Glutamatergic neuron (in vitro differentiated cells): Measurements from ENCODE around the gene TUBB2B. TPM values are rescaled to one million over a fixed set of nuclear protein-coding genes. Genes with fewer than 3 reads are reported as not detected.
"Not testable (repeated sequence)": the region's sequence is repeated elsewhere in the genome, so short reads cannot be mapped to it uniquely, and the experiment has no call there.

ENCODE experiments used
- DNase-seq: peaks from one replicate; pipeline ENCODE4 v3.0.0; 2022
- H3K27ac Mint-ChIP-seq: one replicate; pipeline ENCODE4 v1.8.0; 2020; ENCODE audit warnings: mild to moderate bottlenecking, mixed read lengths, inconsistent platforms; ENCODE audit not compliant: unreplicated experiment
- H3K27me3 Mint-ChIP-seq: one replicate; pipeline ENCODE4 v1.8.0; 2020; ENCODE audit warnings: mild to moderate bottlenecking, moderate library complexity, mixed read lengths, inconsistent platforms; ENCODE audit not compliant: unreplicated experiment
- H3K36me3 Mint-ChIP-seq: one replicate; pipeline ENCODE4 v1.8.0; 2020; ENCODE audit warnings: mild to moderate bottlenecking, mixed read lengths, inconsistent platforms; ENCODE audit not compliant: unreplicated experiment
- H3K4me1 Mint-ChIP-seq: one replicate; pipeline ENCODE4 v1.8.0; 2020; ENCODE audit warnings: mild to moderate bottlenecking, low read depth, mixed read lengths, inconsistent platforms; ENCODE audit not compliant: unreplicated experiment
- H3K4me3 Mint-ChIP-seq: one replicate; pipeline ENCODE4 v1.8.0; 2020; ENCODE audit warnings: mild to moderate bottlenecking, mixed read lengths, inconsistent platforms; ENCODE audit not compliant: unreplicated experiment
- H3K9me3 Mint-ChIP-seq: one replicate; pipeline ENCODE4 v1.8.0; 2020; ENCODE audit warnings: mild to moderate bottlenecking, moderate library complexity, mixed read lengths, inconsistent platforms; ENCODE audit not compliant: unreplicated experiment
- total RNA-seq: library from RNA; stranded (reverse); fragmentation: NEBNext Ultra II Directional; extraction: Animal tissue kit (Norgen Biotek cat#: 25700); gene quantifications from one replicate; pipeline ENCODE4 v1.2.1, GENCODE V29; 2021; ENCODE audit not compliant: unreplicated experiment
- TF ChIP-seq, protein P1 (sequence below): fragments of 200-600 bp; sonication (generic); IDR thresholded peaks from one replicate; pipeline ENCODE4 v1.5.0; 2021; ENCODE audit not compliant: partially characterized antibody, unreplicated experiment

TUBB2B gene
- total RNA-seq, 1 donor from 2014 or later, result 1,777 TPM

DNA sequence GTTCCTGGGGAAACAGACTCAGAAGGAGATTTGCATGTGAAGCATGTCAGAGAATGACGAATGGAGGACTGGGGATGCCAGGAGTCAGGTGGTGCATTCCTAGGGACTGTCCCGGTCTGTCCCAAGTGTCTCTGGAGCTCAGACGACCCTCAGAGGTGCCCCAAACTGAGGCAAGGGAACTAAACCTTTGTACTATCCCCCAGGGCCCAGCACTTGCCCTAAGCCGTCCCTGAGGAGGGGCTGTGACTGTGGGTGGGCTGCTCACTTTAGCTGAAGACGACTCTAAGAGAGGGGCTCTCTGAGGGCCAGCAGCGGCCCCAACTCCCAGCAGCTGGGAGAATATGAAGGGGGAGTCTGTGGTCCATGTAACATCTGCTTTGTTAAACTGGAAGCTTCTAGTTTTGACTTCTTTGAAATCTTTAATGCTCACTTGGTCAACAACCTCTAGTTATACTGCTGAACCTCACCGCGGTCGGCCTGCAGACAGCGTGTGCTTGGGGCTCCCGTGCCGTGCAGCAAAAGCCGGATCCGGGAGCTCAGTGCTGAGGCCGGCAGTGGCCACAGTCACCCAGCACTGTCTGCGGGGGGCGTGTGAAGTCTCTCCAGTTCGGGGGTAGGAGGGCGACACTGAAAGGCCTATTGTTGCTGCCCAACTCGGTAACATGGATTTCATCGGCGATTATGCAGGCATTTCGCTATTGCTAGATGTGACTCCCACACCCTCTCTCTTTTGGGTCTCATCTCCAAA is 34.2 kb downstream of the TUBB2B start:
- Mint-ChIP-seq H3K27me3 (no peaks in the 10 kb centered on the region), H3K4me3 (no peak overlapping the region), H3K36me3 (peaks cover 4% of the 10 kb centered on the region), H3K4me1 (no peaks in the 10 kb centered on the region), H3K9me3 (peaks cover 2% of the 10 kb centered on the region), H3K27ac (no peak overlapping the region)
- TF ChIP-seq, protein P1, sequence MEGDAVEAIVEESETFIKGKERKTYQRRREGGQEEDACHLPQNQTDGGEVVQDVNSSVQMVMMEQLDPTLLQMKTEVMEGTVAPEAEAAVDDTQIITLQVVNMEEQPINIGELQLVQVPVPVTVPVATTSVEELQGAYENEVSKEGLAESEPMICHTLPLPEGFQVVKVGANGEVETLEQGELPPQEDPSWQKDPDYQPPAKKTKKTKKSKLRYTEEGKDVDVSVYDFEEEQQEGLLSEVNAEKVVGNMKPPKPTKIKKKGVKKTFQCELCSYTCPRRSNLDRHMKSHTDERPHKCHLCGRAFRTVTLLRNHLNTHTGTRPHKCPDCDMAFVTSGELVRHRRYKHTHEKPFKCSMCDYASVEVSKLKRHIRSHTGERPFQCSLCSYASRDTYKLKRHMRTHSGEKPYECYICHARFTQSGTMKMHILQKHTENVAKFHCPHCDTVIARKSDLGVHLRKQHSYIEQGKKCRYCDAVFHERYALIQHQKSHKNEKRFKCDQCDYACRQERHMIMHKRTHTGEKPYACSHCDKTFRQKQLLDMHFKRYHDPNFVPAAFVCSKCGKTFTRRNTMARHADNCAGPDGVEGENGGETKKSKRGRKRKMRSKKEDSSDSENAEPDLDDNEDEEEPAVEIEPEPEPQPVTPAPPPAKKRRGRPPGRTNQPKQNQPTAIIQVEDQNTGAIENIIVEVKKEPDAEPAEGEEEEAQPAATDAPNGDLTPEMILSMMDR, result no peak
- DNase-seq, result no peak

DNA sequence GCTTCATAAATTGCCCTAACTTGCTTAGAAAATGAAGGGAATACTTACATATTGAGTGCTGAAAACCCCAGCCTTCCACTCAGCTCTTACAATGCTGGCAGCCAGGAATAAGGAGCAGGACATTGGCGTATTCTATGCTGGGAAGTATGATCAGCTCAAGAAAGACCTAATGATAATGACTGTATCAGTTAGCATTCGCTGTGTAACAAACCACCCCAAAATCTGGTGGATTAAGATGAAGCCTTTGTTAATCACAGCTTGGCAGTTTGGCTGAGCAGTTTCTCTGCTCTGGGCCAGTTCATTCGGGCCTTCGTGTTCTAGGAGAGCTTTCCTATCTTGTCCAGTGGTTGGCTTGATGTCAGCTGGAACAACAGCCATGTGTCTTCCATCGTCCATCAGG is 36.7 kb downstream of the TUBB2B start:
- no peaks in the 10 kb centered on the region for H3K4me1 Mint-ChIP-seq
- peaks cover 2% of the 10 kb centered on the region for H3K9me3 Mint-ChIP-seq
- no peak for DNase-seq
- TF ChIP-seq, protein P1, result no peak
- no peaks in the 10 kb centered on the region for H3K27me3 Mint-ChIP-seq
- peaks cover 4% of the 10 kb centered on the region for H3K36me3 Mint-ChIP-seq
- no peak overlapping the region for H3K27ac Mint-ChIP-seq
- H3K4me3 Mint-ChIP-seq, result no peak overlapping the region

DNA sequence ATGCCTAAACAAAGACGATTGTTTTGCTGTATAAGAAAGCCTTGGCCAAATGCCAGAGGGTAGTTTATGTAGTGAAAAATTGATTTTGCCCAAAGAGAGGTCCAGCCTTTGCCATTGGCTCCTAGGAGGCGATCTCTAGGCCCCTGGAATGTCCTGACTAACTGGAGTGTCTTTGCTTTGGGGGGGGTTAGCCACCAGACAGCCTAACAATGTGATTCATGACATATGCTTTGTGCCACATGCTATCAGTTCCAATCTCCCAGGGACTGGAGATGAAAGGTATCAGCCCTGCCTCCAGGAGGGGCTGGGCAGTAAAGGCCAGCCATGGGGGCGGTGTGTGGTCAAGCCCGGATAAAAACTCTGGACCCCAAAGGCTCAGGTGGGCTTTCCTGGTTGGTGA is 37.4 kb downstream of the TUBB2B start:
- no peaks in the 10 kb centered on the region for H3K27me3 Mint-ChIP-seq
- no peak for DNase-seq
- H3K36me3 Mint-ChIP-seq, result peaks cover 4% of the 10 kb centered on the region
- H3K4me3 Mint-ChIP-seq, result no peak overlapping the region
- TF ChIP-seq, protein P1, result no peak
- no peaks in the 10 kb centered on the region for H3K4me1 Mint-ChIP-seq
- no peak overlapping the region for H3K27ac Mint-ChIP-seq
- H3K9me3 Mint-ChIP-seq, result peaks cover 4% of the 10 kb centered on the region

DNA sequence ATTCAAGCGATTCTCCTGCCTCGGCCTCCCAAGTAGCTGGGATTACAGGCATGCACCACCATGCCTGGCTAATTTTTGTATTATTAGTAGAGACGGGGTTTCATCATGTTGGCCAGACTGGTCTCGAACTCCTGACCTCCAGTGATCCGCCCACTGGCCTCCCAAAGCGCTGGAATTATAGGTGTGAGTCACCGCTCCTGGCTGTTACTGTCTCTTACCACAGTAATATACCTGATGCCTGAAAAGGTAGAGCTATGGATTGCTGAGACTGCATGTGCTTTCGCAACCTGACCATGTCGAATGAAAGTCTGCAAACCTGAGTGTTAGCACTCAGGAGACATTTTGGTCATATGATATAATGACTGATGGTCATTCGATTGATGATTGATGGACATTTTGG is 38.3 kb downstream of the TUBB2B start:
- H3K4me3 Mint-ChIP-seq, H3K27ac Mint-ChIP-seq, H3K27me3 Mint-ChIP-seq, H3K36me3 Mint-ChIP-seq, DNase-seq, H3K9me3 Mint-ChIP-seq, H3K4me1 Mint-ChIP-seq: not testable (repeated sequence)

DNA sequence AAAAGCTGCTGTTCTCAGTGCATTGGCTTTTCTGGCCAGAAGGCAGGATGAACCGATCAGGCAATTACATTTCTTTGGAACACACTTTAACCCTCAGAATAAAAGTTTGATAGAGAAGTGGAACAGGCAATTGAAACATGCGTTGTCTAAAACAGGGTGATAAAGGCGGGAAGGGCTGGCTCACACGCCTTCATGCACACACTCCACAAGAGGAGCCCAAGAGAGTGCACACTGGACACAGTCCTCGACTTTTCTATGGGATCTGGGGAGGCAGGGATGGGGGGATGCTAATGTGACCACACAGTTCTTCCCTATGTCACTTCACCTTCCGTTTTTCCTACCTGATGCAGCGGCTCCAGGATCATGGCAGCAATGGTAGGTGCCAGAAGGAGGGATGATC is 39.2 kb downstream of the TUBB2B start:
- Mint-ChIP-seq H3K4me1 (no peaks in the 10 kb centered on the region), H3K27me3 (no peaks in the 10 kb centered on the region), H3K36me3 (peaks cover 4% of the 10 kb centered on the region), H3K4me3 (no peak overlapping the region), H3K9me3 (peaks cover 6% of the 10 kb centered on the region), H3K27ac (no peak overlapping the region)
- DNase-seq, result no peak
- TF ChIP-seq, protein P1, result no peak
